Activated CD4-positive, alpha-beta memory T cell treated with anti-CD3 and anti-CD28 coated beads, Interleukin-2, amount 10 ng/mL, durations not matched to agents 7 days and 5 days (primary cell): ENCODE data around the gene SLC16A12. TPM values are rescaled to one million over a fixed set of nuclear protein-coding genes. Genes with fewer than 3 reads are reported as not detected.
"Not testable (repeated sequence)": the region's sequence is repeated elsewhere in the genome, so short reads cannot be mapped to it uniquely, and the experiment has no call there.

ENCODE experiments used
- CTCF ChIA-PET: fragments of 350-600 bp; sonication (Branson Sonifier 250); formaldehyde crosslinking; loops from one replicate; lab custom pipeline; 2021; ENCODE audit warnings: antibody characterized with exemption, inconsistent platforms; lab: Charles Lee
- POLR2A ChIA-PET: fragments of 350-600 bp; sonication (Branson Sonifier 250); formaldehyde crosslinking; loops from one replicate; lab custom pipeline; 2021; ENCODE audit warnings: antibody characterized with exemption; lab: Charles Lee
- DNase-seq: peaks from one replicate; pipeline ENCODE4 v3.0.0-alpha.2; 2020
- H3K27ac Mint-ChIP-seq: one replicate; pipeline ENCODE4 v1.8.0; 2021; ENCODE audit warnings: mild to moderate bottlenecking, mixed read lengths
- H3K27me3 Mint-ChIP-seq: one replicate; pipeline ENCODE4 v1.8.0; 2021; ENCODE audit warnings: mixed read lengths
- H3K36me3 Mint-ChIP-seq: one replicate; pipeline ENCODE4 v1.8.0; 2021; ENCODE audit warnings: low read depth, mixed read lengths
- H3K4me1 Mint-ChIP-seq: one replicate; pipeline ENCODE4 v1.8.0; 2021; ENCODE audit warnings: mixed read lengths
- H3K4me3 Mint-ChIP-seq: one replicate; pipeline ENCODE4 v1.8.0; 2021; ENCODE audit warnings: mild to moderate bottlenecking, mixed read lengths
- H3K9me3 Mint-ChIP-seq: one replicate; pipeline ENCODE4 v1.8.0; 2021; ENCODE audit warnings: mixed read lengths
- total RNA-seq, 2 experiments: library from RNA; stranded (reverse); gene quantifications; one replicate each; pipeline ENCODE4 v1.2.3, GENCODE V29; 2021

The SLC16A12 gene
- total RNA-seq, 2 experiments from 2014 or later = not detected

GRCh38 chr10:89414146-89414878 lies 121.1 kb downstream of the SLC16A12 start, which contains the start of gene IFIT5:
Gene IFIT5 (plus strand): TSS chr10:89414568. CDS start chr10:89414799, 231 bp downstream.
- ChIA-PET POLR2A (interaction anchor here (0.6 to 3.1 kb wide), 30 partner anchors 9 to 1552 kb away, joined by 3 to 50 read pairs (median 4); partner anchors contain the start of genes FAS, IFIT1, IFIT2 and IFIT3), CTCF (interaction anchor here (0.8 to 3.6 kb wide), 7 partner anchors 12 to 229 kb away, joined by 3 to 19 read pairs (median 5); partner anchors contain the start of genes IFIT1, IFIT2, IFIT3 and LIPA)
- Mint-ChIP-seq H3K4me1 (peaks cover 63% of the 10 kb centered on the region), H3K9me3 (peaks cover 12% of the 10 kb centered on the region), H3K27ac (peak within 1 kb of the TSS; percentile 98), H3K4me3 (peak within 1 kb of the TSS; percentile 95), H3K36me3 (peaks cover 76% of the 10 kb centered on the region), H3K27me3 (no peaks in the 10 kb centered on the region)
- peak; percentile 71 for DNase-seq

DNA sequence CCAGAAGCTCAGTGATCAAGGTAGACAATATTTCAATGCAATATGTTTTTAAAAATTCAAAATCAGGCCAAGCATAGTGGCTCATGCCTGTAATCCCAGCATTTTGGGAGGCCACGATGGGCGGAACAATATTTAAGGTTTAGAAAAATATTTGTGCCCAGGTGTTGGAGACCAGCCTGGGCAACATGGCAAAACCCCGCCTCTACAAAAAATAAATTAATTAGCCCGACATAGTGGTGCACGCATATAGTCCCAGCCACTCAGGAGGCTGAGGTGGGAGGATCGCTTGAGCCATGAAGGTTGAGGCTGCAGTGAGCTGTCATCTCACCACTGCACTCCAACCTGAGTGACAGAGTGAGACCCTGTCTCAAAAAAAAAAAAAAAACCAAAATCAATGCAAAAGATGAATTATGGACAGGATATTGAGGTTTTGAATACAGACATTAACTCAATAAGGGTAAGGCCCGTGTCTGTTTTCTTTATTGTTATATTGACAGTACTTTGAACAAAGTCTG lies 121.9 kb downstream of the SLC16A12 start:
- H3K9me3 Mint-ChIP-seq = peaks cover 12% of the 10 kb centered on the region

GRCh38 chr10:89412276-89412675 lies 123.1 kb downstream of the SLC16A12 start:
- Mint-ChIP-seq H3K36me3 (peaks cover 84% of the 10 kb centered on the region), H3K4me3 (peak overlapping the region; percentile 31), H3K9me3 (peaks cover 12% of the 10 kb centered on the region), H3K4me1 (peaks cover 50% of the 10 kb centered on the region), H3K27ac (peak overlapping the region; percentile 55)
- POLR2A ChIA-PET = interaction anchor here (1.7 to 3.1 kb wide), 2 partner anchors 20 to 289 kb away, joined by 11 to 18 read pairs; partner anchors contain the start of genes IFIT1 and KIF20B
- not testable (repeated sequence) for H3K27me3 Mint-ChIP-seq
- peak; percentile 33 for DNase-seq
- CTCF ChIA-PET = interaction anchor here (1.3 to 3.6 kb wide), 2 partner anchors 20 to 289 kb away, joined by 4 to 19 read pairs; partner anchors contain the start of genes IFIT1 and KIF20B

More for the DNA sequence above, 121.9 kb downstream of the SLC16A12 start:
- POLR2A ChIA-PET = interaction anchor here (1.0 to 3.1 kb wide), 21 partner anchors 9 to 423 kb away, joined by 3 to 50 read pairs (median 5); partner anchors contain the start of genes FAS, IFIT1, IFIT2 and IFIT3
- DNase-seq = no peak
- Mint-ChIP-seq H3K4me3 (peak overlapping the region; percentile 95), H3K4me1 (peaks cover 62% of the 10 kb centered on the region), H3K27me3 (no peaks in the 10 kb centered on the region), H3K36me3 (peaks cover 84% of the 10 kb centered on the region), H3K27ac (peak overlapping the region; percentile 98)
- CTCF ChIA-PET = interaction anchor here (1.3 to 3.6 kb wide), 4 partner anchors 21 to 288 kb away, joined by 3 to 19 read pairs (median 4); partner anchors contain the start of genes IFIT1 and KIF20B

DNA sequence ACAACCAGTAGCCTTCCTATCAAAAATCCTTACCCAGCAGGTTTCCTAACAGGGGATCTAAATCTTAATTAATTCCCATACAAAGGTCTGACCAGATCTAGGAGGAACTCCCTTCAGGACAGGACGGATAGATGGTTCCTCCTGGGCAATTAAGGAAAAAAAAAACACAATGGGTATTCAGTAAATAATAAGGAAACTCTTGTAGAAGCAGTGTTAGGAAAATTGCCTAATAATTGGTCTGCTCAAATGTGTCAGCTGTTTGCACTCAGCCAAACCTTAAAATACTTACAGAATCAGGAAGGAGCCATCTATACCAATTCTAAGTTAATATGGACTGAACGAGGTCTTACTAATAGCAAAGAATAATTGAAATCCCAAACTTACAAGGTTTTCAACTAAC lies 124.3 kb downstream of the SLC16A12 start:
- DNase-seq, H3K27ac Mint-ChIP-seq, CTCF ChIA-PET, H3K27me3 Mint-ChIP-seq, POLR2A ChIA-PET, H3K4me3 Mint-ChIP-seq: not testable (repeated sequence)
- Mint-ChIP-seq H3K9me3 (peaks cover 15% of the 10 kb centered on the region), H3K4me1 (peaks cover 45% of the 10 kb centered on the region), H3K36me3 (peaks cover 88% of the 10 kb centered on the region)

DNA sequence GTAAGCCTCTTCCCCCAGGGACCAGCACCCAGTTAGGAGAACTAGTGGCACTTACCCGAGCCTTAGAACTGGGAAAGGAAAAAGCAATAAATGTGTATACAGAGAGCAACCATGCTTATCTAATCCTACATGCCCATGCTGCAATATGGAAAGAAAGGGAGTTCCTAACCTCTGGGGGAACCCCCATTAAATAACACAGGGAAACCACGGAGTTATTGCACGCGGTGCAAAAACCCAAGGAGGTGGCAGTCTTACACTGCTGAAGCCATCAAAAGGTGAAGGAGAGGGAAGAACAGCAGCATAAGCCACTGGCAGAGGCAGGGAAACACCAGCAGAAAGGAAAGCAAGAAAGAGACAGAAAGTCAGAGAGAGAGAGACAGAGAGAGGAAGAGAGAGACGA lies 124.8 kb downstream of the SLC16A12 start:
- DNase-seq, POLR2A ChIA-PET, CTCF ChIA-PET, H3K4me3 Mint-ChIP-seq, H3K27ac Mint-ChIP-seq, H3K27me3 Mint-ChIP-seq: not testable (repeated sequence)
- H3K9me3 Mint-ChIP-seq = peaks cover 15% of the 10 kb centered on the region
- H3K36me3 Mint-ChIP-seq = peaks cover 88% of the 10 kb centered on the region
- H3K4me1 Mint-ChIP-seq = peaks cover 41% of the 10 kb centered on the region

DNA sequence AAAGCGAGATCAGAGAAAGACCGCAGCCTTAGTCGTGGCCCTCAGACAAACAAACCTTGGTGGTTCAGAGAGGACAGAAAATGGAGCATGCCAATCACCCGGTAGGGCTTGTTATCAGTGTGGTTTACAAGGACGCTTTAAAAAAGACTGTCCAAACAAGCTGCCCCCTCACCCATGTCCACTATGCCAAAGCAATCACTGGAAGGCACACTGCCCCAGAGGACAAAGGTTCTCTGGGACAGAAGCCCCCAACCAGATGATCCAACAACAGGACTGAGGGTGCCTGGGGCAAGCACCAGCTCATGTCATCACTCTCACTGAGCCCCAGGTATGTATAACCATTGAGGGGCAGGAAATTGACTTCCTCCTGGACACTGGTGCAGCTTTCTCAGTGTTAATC lies 126.1 kb downstream of the SLC16A12 start:
- DNase-seq, POLR2A ChIA-PET, H3K27ac Mint-ChIP-seq, CTCF ChIA-PET, H3K27me3 Mint-ChIP-seq, H3K4me3 Mint-ChIP-seq: not testable (repeated sequence)
- peaks cover 91% of the 10 kb centered on the region for H3K36me3 Mint-ChIP-seq
- peaks cover 15% of the 10 kb centered on the region for H3K9me3 Mint-ChIP-seq
- H3K4me1 Mint-ChIP-seq = peaks cover 37% of the 10 kb centered on the region

DNA sequence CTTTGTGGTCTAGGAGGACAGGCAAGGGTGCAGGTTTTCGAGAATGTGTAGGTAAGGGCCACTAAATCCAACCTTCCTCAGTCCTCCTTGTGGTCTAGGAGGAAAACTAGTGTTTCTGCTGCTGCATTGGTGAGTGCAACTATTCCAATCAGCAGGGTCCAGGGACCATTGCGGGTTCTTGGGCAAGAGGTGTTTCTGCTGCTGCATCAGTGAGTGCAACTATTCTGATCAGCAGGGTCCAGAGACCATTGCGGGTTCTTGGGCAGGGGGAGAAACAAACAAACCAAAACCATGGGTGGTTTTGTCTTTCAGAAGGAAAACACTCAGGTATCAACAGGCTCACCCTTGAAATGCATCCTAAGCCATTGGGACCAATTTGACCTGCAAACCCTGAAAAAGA lies 127.6 kb downstream of the SLC16A12 start:
- peaks cover 15% of the 10 kb centered on the region for H3K9me3 Mint-ChIP-seq
- CTCF ChIA-PET, H3K27ac Mint-ChIP-seq, H3K27me3 Mint-ChIP-seq, H3K4me3 Mint-ChIP-seq, DNase-seq: not testable (repeated sequence)
- POLR2A ChIA-PET = interaction anchor here (1.5 kb wide), 1 partner anchor 10 kb away, joined by 3 read pairs; no protein-coding TSS in a partner anchor
- H3K36me3 Mint-ChIP-seq = peaks cover 95% of the 10 kb centered on the region
- peaks cover 32% of the 10 kb centered on the region for H3K4me1 Mint-ChIP-seq

DNA sequence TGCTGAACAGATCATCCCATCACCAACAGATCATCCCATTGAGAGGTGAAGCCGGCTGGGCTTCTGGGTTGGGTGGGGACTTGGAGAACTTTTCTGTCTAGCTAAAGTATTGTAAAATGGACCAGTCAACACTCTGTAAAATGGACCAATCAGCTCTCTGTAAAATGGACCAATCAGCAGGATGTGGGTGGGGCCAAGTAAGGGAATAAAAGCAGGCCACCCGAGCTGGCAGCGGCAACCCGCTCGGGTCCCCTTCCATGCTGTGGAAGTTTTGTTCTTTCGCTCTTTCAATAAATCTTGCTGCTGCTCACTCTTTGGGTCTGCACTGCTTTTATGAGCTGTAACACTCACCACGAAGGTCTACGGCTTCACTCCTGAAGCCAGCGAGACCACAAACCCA lies 129.2 kb downstream of the SLC16A12 start:
- Mint-ChIP-seq H3K36me3 (peaks cover 95% of the 10 kb centered on the region), H3K4me1 (peaks cover 26% of the 10 kb centered on the region)
- H3K4me3 Mint-ChIP-seq, POLR2A ChIA-PET, CTCF ChIA-PET, DNase-seq, H3K27me3 Mint-ChIP-seq, H3K9me3 Mint-ChIP-seq, H3K27ac Mint-ChIP-seq: not testable (repeated sequence)

DNA sequence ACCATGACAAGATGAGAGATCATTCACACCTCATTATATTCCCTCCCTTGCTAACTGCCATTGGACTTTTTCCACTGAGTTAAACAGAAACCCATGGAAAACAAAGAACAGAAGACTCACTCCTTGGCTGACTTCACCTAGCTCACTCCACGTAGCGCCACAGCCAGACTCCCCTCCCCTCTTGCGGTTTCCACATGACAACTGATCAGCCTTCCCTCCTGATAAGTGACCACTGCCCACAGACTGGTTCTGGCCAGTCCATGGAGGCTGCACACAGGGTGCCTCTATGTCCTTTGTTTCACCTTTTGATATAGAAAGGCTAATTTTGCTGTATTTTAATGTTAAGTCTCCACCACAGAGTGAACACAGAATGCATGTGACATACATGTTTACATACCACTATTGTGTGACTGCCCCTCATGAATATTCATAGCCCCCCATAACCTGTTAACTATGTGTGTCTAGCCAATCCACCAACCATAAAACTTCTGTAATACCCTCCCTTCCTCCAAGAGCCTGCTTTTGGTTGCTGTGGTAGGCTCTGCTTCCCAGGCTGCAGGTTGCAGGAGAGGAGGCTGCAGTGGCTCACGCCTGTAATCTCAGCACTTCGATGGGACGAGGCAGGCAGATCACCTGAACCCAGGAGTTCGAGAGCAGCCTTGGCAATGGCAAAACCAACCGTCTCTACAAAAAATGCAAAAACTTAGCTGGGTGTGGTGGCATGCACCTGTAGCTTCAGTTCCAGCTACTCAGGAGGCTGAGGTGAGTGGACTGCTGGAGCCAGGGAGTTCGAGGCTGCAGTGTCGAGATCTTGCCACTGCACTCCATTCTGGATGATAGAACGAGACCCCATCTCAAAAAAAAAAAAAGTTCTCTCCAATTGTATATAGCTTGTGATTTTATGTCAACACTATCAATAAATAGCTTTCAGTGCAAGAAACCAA lies 131.0 kb downstream of the SLC16A12 start:
- POLR2A ChIA-PET = interaction anchor here (1.6 kb wide), 1 partner anchor 10 kb away, joined by 5 read pairs; the partner anchor contains the start of gene IFIT5
- H3K4me1 Mint-ChIP-seq = peaks cover 23% of the 10 kb centered on the region
- CTCF ChIA-PET = no interaction called here
- DNase-seq = no peak
- H3K27ac Mint-ChIP-seq = no peak overlapping the region
- peaks cover 3% of the 10 kb centered on the region for H3K9me3 Mint-ChIP-seq
- no peak overlapping the region for H3K4me3 Mint-ChIP-seq
- peaks cover 96% of the 10 kb centered on the region for H3K36me3 Mint-ChIP-seq
- H3K27me3 Mint-ChIP-seq = no peaks in the 10 kb centered on the region

GRCh38 chr10:89403043-89403442 lies 132.4 kb downstream of the SLC16A12 start:
- Mint-ChIP-seq H3K27ac (no peak overlapping the region), H3K4me1 (peaks cover 34% of the 10 kb centered on the region), H3K27me3 (no peaks in the 10 kb centered on the region), H3K9me3 (peaks cover 3% of the 10 kb centered on the region), H3K36me3 (peaks cover 97% of the 10 kb centered on the region), H3K4me3 (no peak overlapping the region)
- DNase-seq = no peak
- POLR2A ChIA-PET = no interaction called here
- CTCF ChIA-PET = interaction anchor here (1.7 kb wide), 1 partner anchor 11 kb away, joined by 5 read pairs; the partner anchor contains the start of gene IFIT5

DNA sequence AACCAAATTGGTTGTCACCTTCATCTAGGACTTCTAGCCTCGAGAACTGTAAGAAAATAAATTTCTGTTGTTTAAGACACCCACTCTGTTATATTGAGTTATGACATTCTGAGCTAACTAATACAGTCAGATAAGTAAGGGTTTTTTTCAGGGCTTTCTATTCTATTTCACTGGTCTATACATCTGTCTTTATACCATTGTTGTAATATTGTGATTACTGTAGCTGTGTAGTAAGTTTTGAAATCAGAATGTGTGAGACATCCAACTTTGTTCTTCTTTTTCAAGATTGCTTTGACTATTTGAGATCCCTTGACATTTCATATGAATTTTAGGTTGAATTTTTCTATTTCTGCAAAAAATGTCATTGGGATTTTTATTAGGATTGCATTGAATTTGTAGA lies 135.4 kb downstream of the SLC16A12 start:
- ChIA-PET POLR2A (interaction anchor here (1.3 to 2.3 kb wide), 2 partner anchors 14 to 301 kb away, joined by 3 to 11 read pairs; partner anchors contain the start of genes IFIT5 and KIF20B), CTCF (interaction anchor here (0.7 kb wide), 1 partner anchor 44 kb away, joined by 4 read pairs; no protein-coding TSS in a partner anchor)
- no peak overlapping the region for H3K4me3 Mint-ChIP-seq
- no peaks in the 10 kb centered on the region for H3K27me3 Mint-ChIP-seq
- H3K27ac Mint-ChIP-seq = no peak overlapping the region
- peaks cover 88% of the 10 kb centered on the region for H3K36me3 Mint-ChIP-seq
- peaks cover 52% of the 10 kb centered on the region for H3K4me1 Mint-ChIP-seq
- DNase-seq = no peak
- H3K9me3 Mint-ChIP-seq = no peaks in the 10 kb centered on the region
